Measurements from ENCODE around the gene DNM2.

The DNM2 gene

GRCh38 chr19:10686661-10687517, 31.0 kb upstream of the DNM2 start:
- H2BK5ac ChIP-seq (ENCODE audit: low read length) = no peak overlapping the region
- H3K27ac ChIP-seq (ENCODE audit: low read depth, low read length) = no peak overlapping the region
- no peak overlapping the region for H2BK120ac ChIP-seq (ENCODE audit: low read depth, low read length)
- H3K36me3 ChIP-seq (ENCODE audit: control insufficient read depth, insufficient read depth, low read length) = peaks cover 59% of the 10 kb centered on the region
- peaks cover 29% of the 10 kb centered on the region for H3K79me2 ChIP-seq (ENCODE audit: control insufficient read depth, insufficient read depth, low read length)
- no peak overlapping the region for H3K4ac ChIP-seq (ENCODE audit: low read depth, low read length)
- no peak overlapping the region for H3K23ac ChIP-seq (ENCODE audit: low read length)
- no peak overlapping the region for H2BK15ac ChIP-seq (replicated peaks; ENCODE audit: low read depth)
- H3K79me1 ChIP-seq (ENCODE audit: low read length) = peaks cover 28% of the 10 kb centered on the region
- H3K4me1 ChIP-seq (ENCODE audit: control insufficient read depth, low read depth, low read length) = no peaks in the 10 kb centered on the region
- no peak overlapping the region for H4K5ac ChIP-seq (ENCODE audit: low read length)
- no peak overlapping the region for H3K4me3 ChIP-seq (ENCODE audit: low read length)
- no peak for DNase-seq
- H4K8ac ChIP-seq (ENCODE audit: low read depth, low read length) = no peak overlapping the region
- H2AK5ac ChIP-seq (ENCODE audit: low read length) = no peak overlapping the region
- no peak overlapping the region for H3K4me2 ChIP-seq (ENCODE audit: low read length)
- no peaks in the 10 kb centered on the region for H3K27me3 ChIP-seq (ENCODE audit: insufficient read depth, low read length, poor library complexity)
- no peak overlapping the region for H3K18ac ChIP-seq (ENCODE audit: low read length)
- no peak overlapping the region for H3K56ac ChIP-seq (ENCODE audit: low read length)
- no CpG with 5 or more reads among the region's 31 CpGs for WGBS (ENCODE audit: extremely low coverage, insufficient coverage, low lambda C conversion rate)
- H3K9ac ChIP-seq (ENCODE audit: low read length) = no peak overlapping the region

GRCh38 chr19:10687518-10688288, 30.2 kb upstream of the DNM2 start:
- no peak overlapping the region for H4K5ac ChIP-seq (ENCODE audit: low read length)
- no peak overlapping the region for H3K4ac ChIP-seq (ENCODE audit: low read depth, low read length)
- H3K4me2 ChIP-seq (ENCODE audit: low read length) = no peak overlapping the region
- H3K4me1 ChIP-seq (ENCODE audit: control insufficient read depth, low read depth, low read length) = no peaks in the 10 kb centered on the region
- DNase-seq = no peak
- no peak overlapping the region for H3K23ac ChIP-seq (ENCODE audit: low read length)
- no peak overlapping the region for H4K8ac ChIP-seq (ENCODE audit: low read depth, low read length)
- no CpG with 5 or more reads among the region's 25 CpGs for WGBS (ENCODE audit: extremely low coverage, insufficient coverage, low lambda C conversion rate)
- no peak overlapping the region for H2BK120ac ChIP-seq (ENCODE audit: low read depth, low read length)
- H3K56ac ChIP-seq (ENCODE audit: low read length) = no peak overlapping the region
- H3K79me2 ChIP-seq (ENCODE audit: control insufficient read depth, insufficient read depth, low read length) = peaks cover 23% of the 10 kb centered on the region
- H2AK5ac ChIP-seq (ENCODE audit: low read length) = no peak overlapping the region
- H3K27ac ChIP-seq (ENCODE audit: low read depth, low read length) = no peak overlapping the region
- H3K9ac ChIP-seq (ENCODE audit: low read length) = no peak overlapping the region
- no peaks in the 10 kb centered on the region for H3K27me3 ChIP-seq (ENCODE audit: insufficient read depth, low read length, poor library complexity)
- no peak overlapping the region for H2BK15ac ChIP-seq (replicated peaks; ENCODE audit: low read depth)
- H2BK5ac ChIP-seq (ENCODE audit: low read length) = no peak overlapping the region
- peaks cover 23% of the 10 kb centered on the region for H3K79me1 ChIP-seq (ENCODE audit: low read length)
- H3K36me3 ChIP-seq (ENCODE audit: control insufficient read depth, insufficient read depth, low read length) = peaks cover 55% of the 10 kb centered on the region
- H3K4me3 ChIP-seq (ENCODE audit: low read length) = no peak overlapping the region
- no peak overlapping the region for H3K18ac ChIP-seq (ENCODE audit: low read length)

- no peak overlapping the region for H3K56ac ChIP-seq (ENCODE audit: low read length)
- H4K8ac ChIP-seq (ENCODE audit: low read depth, low read length) = no peak overlapping the region
- H3K9ac ChIP-seq (ENCODE audit: low read length) = no peak overlapping the region
- no peak overlapping the region for H3K4ac ChIP-seq (ENCODE audit: low read depth, low read length)
- WGBS (ENCODE audit: extremely low coverage, insufficient coverage, low lambda C conversion rate) = no CpG with 5 or more reads among the region's 27 CpGs
- H3K27me3 ChIP-seq (ENCODE audit: insufficient read depth, low read length, poor library complexity) = no peaks in the 10 kb centered on the region
- H3K79me2 ChIP-seq (ENCODE audit: control insufficient read depth, insufficient read depth, low read length) = peaks cover 19% of the 10 kb centered on the region
- no peak for DNase-seq
- H2BK120ac ChIP-seq (ENCODE audit: low read depth, low read length) = no peak overlapping the region
- H3K4me2 ChIP-seq (ENCODE audit: low read length) = no peak overlapping the region
- no peak overlapping the region for H4K5ac ChIP-seq (ENCODE audit: low read length)
- H3K27ac ChIP-seq (ENCODE audit: low read depth, low read length) = no peak overlapping the region
- peaks cover 19% of the 10 kb centered on the region for H3K79me1 ChIP-seq (ENCODE audit: low read length)
- H3K4me3 ChIP-seq (ENCODE audit: low read length) = no peak overlapping the region
- no peak overlapping the region for H2BK5ac ChIP-seq (ENCODE audit: low read length)
- H3K36me3 ChIP-seq (ENCODE audit: control insufficient read depth, insufficient read depth, low read length) = peaks cover 45% of the 10 kb centered on the region
- H3K4me1 ChIP-seq (ENCODE audit: control insufficient read depth, low read depth, low read length) = no peaks in the 10 kb centered on the region
- no peak overlapping the region for H2AK5ac ChIP-seq (ENCODE audit: low read length)
- H2BK15ac ChIP-seq (replicated peaks; ENCODE audit: low read depth) = no peak overlapping the region
- no peak overlapping the region for H3K18ac ChIP-seq (ENCODE audit: low read length)
- no peak overlapping the region for H3K23ac ChIP-seq (ENCODE audit: low read length)
These were observed 29.2 kb upstream of the DNM2 start for GRCh38 chr19:10688545-10689280.

GRCh38 chr19:10690341-10690781, 27.5 kb upstream of the DNM2 start:
- no peak overlapping the region for H2AK5ac ChIP-seq (ENCODE audit: low read length)
- peaks cover 10% of the 10 kb centered on the region for H3K79me2 ChIP-seq (ENCODE audit: control insufficient read depth, insufficient read depth, low read length)
- H2BK5ac ChIP-seq (ENCODE audit: low read length) = no peak overlapping the region
- H3K23ac ChIP-seq (ENCODE audit: low read length) = no peak overlapping the region
- H3K79me1 ChIP-seq (ENCODE audit: low read length) = peaks cover 15% of the 10 kb centered on the region
- H2BK15ac ChIP-seq (replicated peaks; ENCODE audit: low read depth) = no peak overlapping the region
- no peak overlapping the region for H3K4me2 ChIP-seq (ENCODE audit: low read length)
- no peak overlapping the region for H3K9ac ChIP-seq (ENCODE audit: low read length)
- H3K56ac ChIP-seq (ENCODE audit: low read length) = no peak overlapping the region
- no CpG with 5 or more reads among the region's 7 CpGs for WGBS (ENCODE audit: extremely low coverage, insufficient coverage, low lambda C conversion rate)
- H3K4me1 ChIP-seq (ENCODE audit: control insufficient read depth, low read depth, low read length) = no peaks in the 10 kb centered on the region
- H3K36me3 ChIP-seq (ENCODE audit: control insufficient read depth, insufficient read depth, low read length) = peaks cover 37% of the 10 kb centered on the region
- H3K18ac ChIP-seq (ENCODE audit: low read length) = no peak overlapping the region
- H3K4ac ChIP-seq (ENCODE audit: low read depth, low read length) = no peak overlapping the region
- H3K4me3 ChIP-seq (ENCODE audit: low read length) = no peak overlapping the region
- H3K27me3 ChIP-seq (ENCODE audit: insufficient read depth, low read length, poor library complexity) = no peaks in the 10 kb centered on the region
- no peak overlapping the region for H4K8ac ChIP-seq (ENCODE audit: low read depth, low read length)
- peak; percentile 25 for DNase-seq
- H4K5ac ChIP-seq (ENCODE audit: low read length) = no peak overlapping the region
- H2BK120ac ChIP-seq (ENCODE audit: low read depth, low read length) = no peak overlapping the region
- H3K27ac ChIP-seq (ENCODE audit: low read depth, low read length) = no peak overlapping the region

- Histone ChIP-seq H2BK15ac (replicated peaks; ENCODE audit: low read depth) (no peak overlapping the region), H3K27ac (ENCODE audit: low read depth, low read length) (no peak overlapping the region), H3K27me3 (ENCODE audit: insufficient read depth, low read length, poor library complexity) (no peaks in the 10 kb centered on the region), H3K36me3 (ENCODE audit: control insufficient read depth, insufficient read depth, low read length) (peaks cover 32% of the 10 kb centered on the region), H3K79me1 (ENCODE audit: low read length) (peaks cover 11% of the 10 kb centered on the region), H2AK5ac (ENCODE audit: low read length) (no peak overlapping the region), H3K9ac (ENCODE audit: low read length) (no peak overlapping the region), H3K4me1 (ENCODE audit: control insufficient read depth, low read depth, low read length) (no peaks in the 10 kb centered on the region), H3K79me2 (ENCODE audit: control insufficient read depth, insufficient read depth, low read length) (peaks cover 7% of the 10 kb centered on the region), H4K8ac (ENCODE audit: low read depth, low read length) (no peak overlapping the region), H3K18ac (ENCODE audit: low read length) (no peak overlapping the region), H2BK120ac (ENCODE audit: low read depth, low read length) (no peak overlapping the region), H4K5ac (ENCODE audit: low read length) (no peak overlapping the region), H3K56ac (ENCODE audit: low read length) (no peak overlapping the region), H3K4ac (ENCODE audit: low read depth, low read length) (no peak overlapping the region), H3K4me3 (ENCODE audit: low read length) (no peak overlapping the region), H3K23ac (ENCODE audit: low read length) (no peak overlapping the region), H3K4me2 (ENCODE audit: low read length) (no peak overlapping the region), H2BK5ac (ENCODE audit: low read length) (no peak overlapping the region)
- DNase-seq = no peak
- no CpG with 5 or more reads among the region's 23 CpGs for WGBS (ENCODE audit: extremely low coverage, insufficient coverage, low lambda C conversion rate)
These were observed 26.5 kb upstream of the DNM2 start for GRCh38 chr19:10691178-10691881.

All from mesendoderm (in vitro differentiated cells).